HEK293 (cell line): ENCODE results near the gene SLC25A30.

Experiments used
- CTCF ChIA-PET: fragments of 350-600 bp; formaldehyde crosslinking; extraction: SDS; loops from one replicate; lab custom pipeline; 2021; ENCODE audit warnings: antibody characterized with exemption; lab: Yijun Ruan, JAX
- POLR2A ChIA-PET: fragments of 300-600 bp; formaldehyde crosslinking; extraction: SDS; loops from one replicate; lab custom pipeline; 2020; ENCODE audit warnings: antibody characterized with exemption, inconsistent platforms; lab: Yijun Ruan, JAX
- H3K27ac ChIP-seq: fragments of 200-500 bp; sonication (Bioruptor generic); 2 replicates; pipeline ENCODE4 v1.5.1; 2014; ENCODE audit warnings: low read depth, low read length, control low read depth, inconsistent platforms; ENCODE audit errors: extremely low read depth
- H3K36me3 ChIP-seq, 2 experiments: fragments of 200-500 bp in 1 of 2; sonication (Bioruptor generic) in 1 of 2; 1 replicate in 1 of 2; 2 replicates in 1 of 2; pipeline ENCODE4 v1.5.1; 2014 to 2017; ENCODE audit warnings: inconsistent platforms in 2 of 2, low read length in 2 of 2; ENCODE audit not compliant: control insufficient read depth in 2 of 2, insufficient read depth in 1 of 2
- H3K4me1 ChIP-seq: fragments of 200-500 bp; sonication (Bioruptor generic); 2 replicates; pipeline ENCODE4 v1.5.1; 2014; ENCODE audit warnings: mild to moderate bottlenecking, low read length, inconsistent platforms; ENCODE audit not compliant: control insufficient read depth, insufficient read depth
- H3K4me3 ChIP-seq: 2 replicates; pipeline ENCODE4 v1.5.1; 2011; ENCODE audit warnings: low read depth, mild to moderate bottlenecking, control low read depth, low read length, moderate library complexity
- H3K9me3 ChIP-seq: fragments of 200-500 bp; sonication (Bioruptor generic); 2 replicates; pipeline ENCODE4 v1.5.1; 2014; ENCODE audit warnings: low read depth, low read length, inconsistent platforms; ENCODE audit not compliant: control insufficient read depth, insufficient read depth
- HIC1 ChIP-seq: fragments of 450-650 bp; formaldehyde crosslinking; IDR thresholded peaks from 2 replicates; pipeline ENCODE4 v1.5.1; 2016; ENCODE audit warnings: missing biosample characterization, missing genetic modification characterization
- HOXA7 ChIP-seq: sonication (generic); formaldehyde crosslinking; IDR thresholded peaks from 2 replicates; pipeline ENCODE4 v1.8.1; 2022; ENCODE audit warnings: missing genetic modification reagents, borderline replicate concordance
- HOXC10 ChIP-seq: sonication (generic); formaldehyde crosslinking; IDR thresholded peaks from 2 replicates; pipeline ENCODE4 v1.8.1; 2023; ENCODE audit warnings: mild to moderate bottlenecking, missing genetic modification reagents
- KLF10 ChIP-seq: fragments of 450-650 bp; IDR thresholded peaks from 2 replicates; pipeline ENCODE4 v1.5.1; 2018; ENCODE audit warnings: missing biosample characterization, mild to moderate bottlenecking, missing genetic modification characterization
- KLF7 ChIP-seq: fragments of 450-650 bp; formaldehyde crosslinking; IDR thresholded peaks from 2 replicates; pipeline ENCODE4 v1.5.1; 2016; ENCODE audit warnings: missing biosample characterization, missing genetic modification characterization, borderline replicate concordance
- KLF8 ChIP-seq: fragments of 450-650 bp; formaldehyde crosslinking; IDR thresholded peaks from 2 replicates; pipeline ENCODE4 v1.5.1; 2016; ENCODE audit warnings: missing biosample characterization, missing genetic modification characterization
- PATZ1 ChIP-seq: fragments of 450-650 bp; formaldehyde crosslinking; IDR thresholded peaks from 2 replicates; pipeline ENCODE4 v1.5.1; 2016; ENCODE audit warnings: missing biosample characterization, missing genetic modification characterization
- PRDM6 ChIP-seq: fragments of 450-650 bp; formaldehyde crosslinking; IDR thresholded peaks from 2 replicates; pipeline ENCODE4 v1.5.1; 2017; ENCODE audit warnings: missing biosample characterization, missing genetic modification characterization
- SCRT2 ChIP-seq: fragments of 450-650 bp; formaldehyde crosslinking; IDR thresholded peaks from 2 replicates; pipeline ENCODE4 v1.5.1; 2016; ENCODE audit warnings: missing biosample characterization, missing genetic modification characterization
- ZBTB17 ChIP-seq: fragments of 450-650 bp; formaldehyde crosslinking; IDR thresholded peaks from 2 replicates; pipeline ENCODE4 v1.5.1; 2016; ENCODE audit warnings: missing biosample characterization, missing genetic modification characterization
- ZIC2 ChIP-seq: fragments of 450-650 bp; formaldehyde crosslinking; IDR thresholded peaks from 2 replicates; pipeline ENCODE4 v1.5.1; 2016; ENCODE audit warnings: missing biosample characterization, missing genetic modification characterization
- ZNF10 ChIP-seq: fragments of 450-650 bp; formaldehyde crosslinking; IDR thresholded peaks from 2 replicates; pipeline ENCODE4 v1.5.1; 2017; ENCODE audit warnings: missing biosample characterization, missing genetic modification characterization
- ZNF121 ChIP-seq: fragments of 450-650 bp; formaldehyde crosslinking; IDR thresholded peaks from 2 replicates; pipeline ENCODE4 v1.5.1; 2016; ENCODE audit warnings: missing biosample characterization, missing genetic modification characterization
- ZNF239 ChIP-seq: fragments of 450-650 bp; formaldehyde crosslinking; IDR thresholded peaks from 2 replicates; pipeline ENCODE4 v1.5.1; 2016; ENCODE audit warnings: missing biosample characterization, missing genetic modification characterization
- ZNF248 ChIP-seq: fragments of 450-650 bp; formaldehyde crosslinking; IDR thresholded peaks from 2 replicates; pipeline ENCODE4 v1.5.1; 2017; ENCODE audit warnings: missing biosample characterization, missing genetic modification characterization
- ZNF292 ChIP-seq: fragments of 450-650 bp; formaldehyde crosslinking; IDR thresholded peaks from 2 replicates; pipeline ENCODE4 v1.5.1; 2016; ENCODE audit warnings: low read depth, missing biosample characterization, missing genetic modification characterization, borderline replicate concordance
- ZNF324 ChIP-seq: fragments of 450-650 bp; formaldehyde crosslinking; IDR thresholded peaks from 2 replicates; pipeline ENCODE4 v1.5.1; 2016; ENCODE audit warnings: missing biosample characterization, missing genetic modification characterization
- ZNF449 ChIP-seq: fragments of 450-650 bp; formaldehyde crosslinking; IDR thresholded peaks from 2 replicates; pipeline ENCODE4 v1.5.1; 2017; ENCODE audit warnings: missing biosample characterization, mild to moderate bottlenecking, missing genetic modification characterization, moderate library complexity
- ZNF561 ChIP-seq: fragments of 450-650 bp; IDR thresholded peaks from 2 replicates; pipeline ENCODE4 v1.5.1; 2018; ENCODE audit warnings: missing biosample characterization, missing genetic modification characterization, borderline replicate concordance
- ZNF571 ChIP-seq: fragments of 450-650 bp; formaldehyde crosslinking; IDR thresholded peaks from 2 replicates; pipeline ENCODE4 v1.5.0; 2017; ENCODE audit warnings: missing biosample characterization, missing genetic modification characterization
- ZNF600 ChIP-seq: fragments of 450-650 bp; formaldehyde crosslinking; IDR thresholded peaks from 2 replicates; pipeline ENCODE4 v1.5.1; 2016; ENCODE audit warnings: missing biosample characterization, missing genetic modification characterization
- ZNF76 ChIP-seq: fragments of 450-650 bp; formaldehyde crosslinking; IDR thresholded peaks from 2 replicates; pipeline ENCODE4; 2016; ENCODE audit warnings: low read depth, missing biosample characterization, missing genetic modification characterization, borderline replicate concordance
- TF ChIP-seq, protein P1 (sequence below): fragments of 450-650 bp; formaldehyde crosslinking; IDR thresholded peaks from 2 replicates; pipeline ENCODE4 v1.5.1; 2016; ENCODE audit warnings: missing biosample characterization, missing genetic modification characterization

The SLC25A30 gene

GRCh38 chr13:45456196-45456972 is 38.2 kb upstream of the SLC25A30 start (continued):
- TF ChIP-seq ZNF449 (tag by site-specific recombination): no peak

DNA sequence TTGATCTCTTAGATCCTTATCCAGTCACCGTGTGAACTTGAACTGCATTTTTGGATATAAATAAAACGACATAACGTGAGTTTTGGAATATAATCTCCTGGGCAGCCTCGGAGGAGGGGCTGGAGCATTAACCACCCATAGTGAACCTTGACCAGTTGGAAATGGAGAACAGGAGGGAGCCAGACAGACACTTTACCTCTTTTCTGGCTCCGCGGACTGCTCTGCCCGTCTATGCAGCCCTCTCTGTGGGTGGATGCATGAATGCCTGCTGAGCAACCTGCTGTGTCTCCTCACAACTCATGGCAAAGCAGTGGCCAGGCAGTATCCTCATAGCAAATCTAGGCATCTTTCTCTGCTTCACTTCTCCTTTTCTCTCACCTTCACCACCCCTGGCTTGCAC is 36.0 kb upstream of the SLC25A30 start:
- H3K27ac ChIP-seq: no peak overlapping the region
- H3K4me3 ChIP-seq: no peak overlapping the region
- ChIA-PET POLR2A (no interaction called here), CTCF (no interaction called here)
- no peaks in the 10 kb centered on the region for H3K36me3 ChIP-seq
- TF ChIP-seq HIC1 (tag by site-specific recombination) (no peak), KLF7 (tag by site-specific recombination) (no peak), ZBTB17 (tag by site-specific recombination) (no peak), PRDM6 (tag by site-specific recombination) (no peak), ZIC2 (tag by site-specific recombination) (peak; percentile 67)
- TF ChIP-seq, protein P1, sequence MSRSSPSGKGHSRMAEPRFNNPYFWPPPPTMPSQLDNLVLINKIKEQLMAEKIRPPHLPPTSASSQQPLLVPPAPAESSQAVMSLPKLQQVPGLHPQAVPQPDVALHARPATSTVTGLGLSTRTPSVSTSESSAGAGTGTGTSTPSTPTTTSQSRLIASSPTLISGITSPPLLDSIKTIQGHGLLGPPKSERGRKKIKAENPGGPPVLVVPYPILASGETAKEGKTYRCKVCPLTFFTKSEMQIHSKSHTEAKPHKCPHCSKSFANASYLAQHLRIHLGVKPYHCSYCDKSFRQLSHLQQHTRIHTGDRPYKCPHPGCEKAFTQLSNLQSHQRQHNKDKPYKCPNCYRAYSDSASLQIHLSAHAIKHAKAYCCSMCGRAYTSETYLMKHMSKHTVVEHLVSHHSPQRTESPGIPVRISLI (tag by site-specific recombination): no peak
- TF ChIP-seq, all 188 proteins: peak for 1
- Histone ChIP-seq H3K4me1 (no peaks in the 10 kb centered on the region), H3K9me3 (no peaks in the 10 kb centered on the region)

DNA sequence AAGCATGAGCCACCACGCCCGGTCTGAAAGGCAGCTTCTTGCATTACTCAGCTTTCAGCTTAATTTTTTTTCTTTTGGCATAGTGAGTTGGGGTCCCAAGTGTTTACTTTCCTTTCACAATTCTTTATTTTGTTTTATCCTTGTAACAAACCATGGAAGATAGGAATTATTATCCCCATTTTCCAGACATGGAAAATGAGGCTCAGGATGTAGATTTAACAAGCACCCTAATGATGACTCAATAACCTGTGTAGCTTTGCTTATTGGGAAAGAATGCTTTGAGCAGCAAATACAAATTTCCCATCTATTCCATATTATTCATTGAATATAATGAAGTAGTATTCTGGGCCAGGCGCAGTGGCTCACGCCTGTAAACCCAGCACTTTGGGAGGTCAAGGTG is 33.1 kb upstream of the SLC25A30 start:
- Histone ChIP-seq H3K4me1 (no peaks in the 10 kb centered on the region), H3K36me3 (no peaks in the 10 kb centered on the region), H3K9me3 (no peaks in the 10 kb centered on the region), H3K27ac (no peak overlapping the region), H3K4me3 (no peak overlapping the region)
- CTCF ChIA-PET: no interaction called here
- POLR2A ChIA-PET: interaction anchor here (1.2 kb wide), 1 partner anchor 99 kb away, joined by 5 read pairs; no protein-coding TSS in a partner anchor
- no peak for TF ChIP-seq HOXC10
- TF ChIP-seq ZNF10 (tag by site-specific recombination): no peak
- TF ChIP-seq KLF10 (tag by site-specific recombination): no peak
- no peak for TF ChIP-seq KLF8 (tag by site-specific recombination)
- TF ChIP-seq SCRT2 (tag by site-specific recombination): no peak
- TF ChIP-seq ZNF248 (tag by site-specific recombination): no peak
- TF ChIP-seq ZNF121 (tag by site-specific recombination): no peak
- TF ChIP-seq ZNF571: no peak
- no peak for TF ChIP-seq PATZ1 (tag by site-specific recombination)
- no peak for TF ChIP-seq ZNF76 (tag by site-specific recombination)
- TF ChIP-seq ZNF600 (tag by site-specific recombination): no peak
- TF ChIP-seq ZNF561 (tag by site-specific recombination): no peak
- no peak for TF ChIP-seq ZNF324 (tag by site-specific recombination)
- no peak for TF ChIP-seq HOXA7 (CRISPR knock-in tag)
- TF ChIP-seq ZNF292 (tag by site-specific recombination): no peak
- TF ChIP-seq ZNF239 (tag by site-specific recombination): no peak
